Measurements from ENCODE around the gene TOR1AIP2.

TOR1AIP2 gene

DNA sequence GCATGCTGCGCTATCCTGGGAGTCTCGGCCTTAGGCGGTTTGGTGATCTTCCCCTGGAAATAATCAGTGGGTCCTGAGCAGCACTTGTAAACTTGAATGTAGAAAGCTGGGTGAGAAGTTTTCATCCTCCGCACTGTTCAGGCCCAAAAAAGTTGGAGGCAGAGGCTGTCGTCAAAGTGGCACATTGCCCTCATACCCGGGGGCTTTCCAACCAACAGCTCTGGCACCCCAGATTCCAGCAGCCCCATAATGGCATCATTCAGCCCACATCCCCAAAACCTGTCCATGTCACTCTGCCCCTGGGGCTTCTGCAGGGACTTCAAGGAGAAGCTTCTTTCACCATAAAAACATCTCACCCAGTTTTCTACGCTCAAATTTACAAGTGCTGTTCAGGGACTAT, 59.3 kb downstream of the TOR1AIP2 start:
- ATAC-seq (ENCODE audit: low read depth) = no peak
- Histone ChIP-seq H3K9me3 (ENCODE audit: severe bottlenecking) (no peaks in the 10 kb centered on the region), H3K27me3 (ENCODE audit: insufficient read depth, poor library complexity, severe bottlenecking) (no peaks in the 10 kb centered on the region), H3K27ac (ENCODE audit: poor library complexity, severe bottlenecking) (no peak overlapping the region), H3K4me3 (ENCODE audit: severe bottlenecking) (no peak overlapping the region), H3K36me3 (ENCODE audit: low read depth) (no peaks in the 10 kb centered on the region), H3K4me1 (ENCODE audit: insufficient read depth, poor library complexity, severe bottlenecking) (no peaks in the 10 kb centered on the region)
- TF ChIP-seq, protein P1, sequence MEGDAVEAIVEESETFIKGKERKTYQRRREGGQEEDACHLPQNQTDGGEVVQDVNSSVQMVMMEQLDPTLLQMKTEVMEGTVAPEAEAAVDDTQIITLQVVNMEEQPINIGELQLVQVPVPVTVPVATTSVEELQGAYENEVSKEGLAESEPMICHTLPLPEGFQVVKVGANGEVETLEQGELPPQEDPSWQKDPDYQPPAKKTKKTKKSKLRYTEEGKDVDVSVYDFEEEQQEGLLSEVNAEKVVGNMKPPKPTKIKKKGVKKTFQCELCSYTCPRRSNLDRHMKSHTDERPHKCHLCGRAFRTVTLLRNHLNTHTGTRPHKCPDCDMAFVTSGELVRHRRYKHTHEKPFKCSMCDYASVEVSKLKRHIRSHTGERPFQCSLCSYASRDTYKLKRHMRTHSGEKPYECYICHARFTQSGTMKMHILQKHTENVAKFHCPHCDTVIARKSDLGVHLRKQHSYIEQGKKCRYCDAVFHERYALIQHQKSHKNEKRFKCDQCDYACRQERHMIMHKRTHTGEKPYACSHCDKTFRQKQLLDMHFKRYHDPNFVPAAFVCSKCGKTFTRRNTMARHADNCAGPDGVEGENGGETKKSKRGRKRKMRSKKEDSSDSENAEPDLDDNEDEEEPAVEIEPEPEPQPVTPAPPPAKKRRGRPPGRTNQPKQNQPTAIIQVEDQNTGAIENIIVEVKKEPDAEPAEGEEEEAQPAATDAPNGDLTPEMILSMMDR (IDR thresholded peaks at IDR 0.05; ENCODE audit: poor library complexity, severe bottlenecking) = no peak
- no peak for DNase-seq (ENCODE audit: low spot score)

DNA sequence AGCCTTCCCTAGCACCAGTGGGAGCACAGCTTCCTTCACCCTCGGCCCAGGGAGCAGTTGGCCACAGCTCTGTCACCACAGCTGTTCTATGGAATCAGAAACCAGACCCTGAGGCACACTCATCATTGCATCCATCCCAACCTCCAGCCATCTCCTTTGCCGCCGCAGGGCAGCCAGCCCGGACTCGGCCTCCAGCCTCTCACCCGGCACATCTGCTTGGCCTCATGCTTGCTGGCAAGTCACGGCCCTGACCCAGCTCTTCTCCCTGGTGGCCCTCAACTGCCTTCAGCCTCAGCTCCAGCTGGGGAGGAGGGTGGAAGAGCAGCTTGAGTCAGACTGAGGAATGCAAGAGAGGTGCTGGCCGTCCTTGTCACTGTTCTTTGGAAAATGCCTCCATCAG, 59.8 kb downstream of the TOR1AIP2 start:
- DNase-seq (ENCODE audit: low spot score) (no peak), ATAC-seq (ENCODE audit: low read depth) (no peak)
- Histone ChIP-seq H3K9me3 (ENCODE audit: severe bottlenecking) (no peaks in the 10 kb centered on the region), H3K27me3 (ENCODE audit: insufficient read depth, poor library complexity, severe bottlenecking) (no peaks in the 10 kb centered on the region), H3K36me3 (ENCODE audit: low read depth) (no peaks in the 10 kb centered on the region), H3K4me1 (ENCODE audit: insufficient read depth, poor library complexity, severe bottlenecking) (no peaks in the 10 kb centered on the region), H3K27ac (ENCODE audit: poor library complexity, severe bottlenecking) (no peak overlapping the region), H3K4me3 (ENCODE audit: severe bottlenecking) (no peak overlapping the region)
- TF ChIP-seq, protein P1 (IDR thresholded peaks at IDR 0.05; ENCODE audit: poor library complexity, severe bottlenecking) = no peak

DNA sequence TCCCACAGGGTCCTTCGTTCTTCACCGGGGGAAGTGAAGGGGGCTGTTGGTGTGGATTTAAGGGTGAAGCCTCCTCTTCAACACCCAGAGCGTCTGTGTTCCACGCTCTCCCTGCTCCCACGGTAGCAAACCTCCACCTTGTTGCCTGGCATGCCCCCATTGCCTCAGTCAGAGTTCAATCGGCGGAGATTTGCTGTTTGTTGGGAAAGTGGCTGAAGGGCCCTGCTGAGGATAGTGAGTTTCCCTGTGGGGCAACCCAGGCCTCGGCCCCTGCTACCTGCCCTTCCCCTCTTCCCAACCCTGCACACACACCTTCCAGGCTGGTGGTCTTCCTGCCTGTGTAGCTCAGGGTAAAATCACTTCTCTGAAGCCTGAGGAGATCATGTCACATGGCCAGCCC, 60.5 kb downstream of the TOR1AIP2 start:
- H3K27ac ChIP-seq (ENCODE audit: poor library complexity, severe bottlenecking) = no peak overlapping the region
- ATAC-seq (ENCODE audit: low read depth) = no peak
- H3K27me3 ChIP-seq (ENCODE audit: insufficient read depth, poor library complexity, severe bottlenecking) = no peaks in the 10 kb centered on the region
- TF ChIP-seq, protein P1 (IDR thresholded peaks at IDR 0.05; ENCODE audit: poor library complexity, severe bottlenecking) = no peak
- no peak for DNase-seq (ENCODE audit: low spot score)
- H3K4me3 ChIP-seq (ENCODE audit: severe bottlenecking) = no peak overlapping the region
- no peaks in the 10 kb centered on the region for H3K4me1 ChIP-seq (ENCODE audit: insufficient read depth, poor library complexity, severe bottlenecking)
- H3K36me3 ChIP-seq (ENCODE audit: low read depth) = no peaks in the 10 kb centered on the region
- H3K9me3 ChIP-seq (ENCODE audit: severe bottlenecking) = no peaks in the 10 kb centered on the region

DNA sequence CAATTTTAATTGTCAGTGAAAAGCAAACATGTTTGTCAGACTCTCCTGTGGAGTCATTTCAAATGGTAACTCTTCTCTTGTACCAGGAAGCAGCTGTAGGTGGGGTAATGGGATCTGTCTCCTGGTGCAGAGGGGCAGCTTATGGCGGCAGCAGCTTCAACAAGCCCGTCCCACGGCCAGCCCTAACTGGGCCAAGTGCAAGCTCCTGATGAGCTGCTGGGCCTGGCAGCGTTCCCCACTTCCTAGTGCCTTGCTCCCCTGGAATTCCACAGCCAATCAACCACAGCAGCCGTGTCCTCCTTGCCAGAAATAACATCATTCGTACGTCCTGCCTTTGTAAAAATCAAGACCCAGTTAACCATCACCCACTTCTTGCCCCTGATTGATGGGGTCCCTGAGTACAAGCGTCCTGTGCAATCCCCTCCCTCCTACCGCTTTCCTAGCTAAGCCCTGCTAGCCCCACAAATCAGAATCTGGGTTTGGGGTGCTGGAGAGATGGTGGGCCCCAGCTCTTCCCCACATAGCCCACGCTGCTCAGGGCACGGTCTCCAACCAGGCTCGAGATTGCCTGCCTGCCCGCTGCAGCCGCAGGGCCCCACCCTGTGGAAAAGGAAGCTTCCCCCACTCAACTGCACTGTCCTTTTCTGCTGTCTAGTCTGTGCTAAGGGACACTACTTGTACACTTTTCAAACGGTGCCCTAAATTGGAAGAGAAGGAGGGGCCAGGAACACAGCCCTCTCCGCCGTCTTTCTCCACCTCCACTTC, 61.2 kb downstream of the TOR1AIP2 start:
- Histone ChIP-seq H3K9me3 (ENCODE audit: severe bottlenecking) (no peaks in the 10 kb centered on the region), H3K27ac (ENCODE audit: poor library complexity, severe bottlenecking) (no peak overlapping the region), H3K27me3 (ENCODE audit: insufficient read depth, poor library complexity, severe bottlenecking) (no peaks in the 10 kb centered on the region), H3K4me3 (ENCODE audit: severe bottlenecking) (no peak overlapping the region), H3K4me1 (ENCODE audit: insufficient read depth, poor library complexity, severe bottlenecking) (no peaks in the 10 kb centered on the region), H3K36me3 (ENCODE audit: low read depth) (no peaks in the 10 kb centered on the region)
- ATAC-seq (ENCODE audit: low read depth) (no peak), DNase-seq (ENCODE audit: low spot score) (no peak)
- TF ChIP-seq, protein P1 (IDR thresholded peaks at IDR 0.05; ENCODE audit: poor library complexity, severe bottlenecking) = no peak

DNA sequence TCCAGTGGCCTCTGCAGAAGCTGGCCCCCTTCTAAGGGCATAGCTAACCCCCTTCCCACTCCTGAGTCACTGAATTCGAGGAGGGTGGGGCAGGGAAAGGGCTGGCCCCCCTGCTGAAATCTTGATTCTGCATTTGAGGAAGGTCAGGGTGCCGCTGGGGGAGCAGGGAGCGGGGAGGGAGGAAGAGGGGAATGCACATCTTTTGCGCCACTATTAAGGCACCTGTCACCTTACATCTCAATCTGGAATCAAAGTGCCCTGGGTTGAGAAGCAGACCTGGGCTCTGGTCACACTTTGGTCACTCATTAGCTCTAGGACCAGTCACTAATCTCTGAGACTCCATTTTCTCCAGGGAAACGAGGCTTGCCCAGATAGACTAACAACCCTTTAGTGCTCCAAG, 62.0 kb downstream of the TOR1AIP2 start:
- H3K9me3 ChIP-seq (ENCODE audit: severe bottlenecking) = no peaks in the 10 kb centered on the region
- ATAC-seq (ENCODE audit: low read depth) = no peak
- no peaks in the 10 kb centered on the region for H3K27me3 ChIP-seq (ENCODE audit: insufficient read depth, poor library complexity, severe bottlenecking)
- DNase-seq (ENCODE audit: low spot score) = no peak
- H3K27ac ChIP-seq (ENCODE audit: poor library complexity, severe bottlenecking) = no peak overlapping the region
- no peaks in the 10 kb centered on the region for H3K4me1 ChIP-seq (ENCODE audit: insufficient read depth, poor library complexity, severe bottlenecking)
- H3K4me3 ChIP-seq (ENCODE audit: severe bottlenecking) = peak overlapping the region; percentile 28
- TF ChIP-seq, protein P1 (IDR thresholded peaks at IDR 0.05; ENCODE audit: poor library complexity, severe bottlenecking) = no peak
- no peaks in the 10 kb centered on the region for H3K36me3 ChIP-seq (ENCODE audit: low read depth)

Measured in RWPE2 (cell line).